GM18499 (cell line): ENCODE results near the gene GBA2.

Experiments used
- ATAC-seq: cut with Tn5 transposase; IDR thresholded peaks from one replicate; pipeline ENCODE4 v1.9.1; 2021; ENCODE audit warnings: moderate number of reproducible peaks; ENCODE audit not compliant: insufficient read depth, unreplicated experiment

Gene GBA2

GRCh38 chr9:35748858-35749514, at the start of gene GBA2, which contains the start of gene RGP1:
Gene GBA2 (minus strand): TSS chr9:35749228. CDS start chr9:35748704, 524 bp downstream.
Gene RGP1 (plus strand): TSS chr9:35749287. CDS start chr9:35749756, 469 bp downstream.
- no peak for ATAC-seq

- no peak for ATAC-seq
These were observed 48.5 kb upstream of the GBA2 start for GRCh38 chr9:35797311-35798109.

GRCh38 chr9:35795695-35796094, 46.7 kb upstream of the GBA2 start:
- no peak for ATAC-seq

GRCh38 chr9:35793461-35793860, 44.4 kb upstream of the GBA2 start:
- ATAC-seq = no peak

- no peak for ATAC-seq
These were observed 43.8 kb upstream of the GBA2 start for GRCh38 chr9:35792826-35793225.

- ATAC-seq = no peak
These were observed 43.2 kb upstream of the GBA2 start for GRCh38 chr9:35792024-35792813.

GRCh38 chr9:35791297-35791921, 42.4 kb upstream of the GBA2 start, which contains the start of gene NPR2:
Gene NPR2 (plus strand): TSS chr9:35791591. CDS start chr9:35792409, 818 bp downstream.
- no peak for ATAC-seq

- ATAC-seq = no peak
These were observed 41.6 kb upstream of the GBA2 start for GRCh38 chr9:35790385-35791296.

GRCh38 chr9:35790025-35790384, 41.0 kb upstream of the GBA2 start:
- no peak for ATAC-seq

- no peak for ATAC-seq
These were observed 40.5 kb upstream of the GBA2 start for GRCh38 chr9:35789541-35789940.

GRCh38 chr9:35783418-35783817, 34.4 kb upstream of the GBA2 start:
- ATAC-seq = no peak

GRCh38 chr9:35781066-35781465, 32.0 kb upstream of the GBA2 start:
- ATAC-seq = no peak

GRCh38 chr9:35778496-35778895, 29.5 kb upstream of the GBA2 start:
- no peak for ATAC-seq

GRCh38 chr9:35776018-35776417, 27.0 kb upstream of the GBA2 start:
- no peak for ATAC-seq

- ATAC-seq = no peak
These were observed 26.0 kb upstream of the GBA2 start for GRCh38 chr9:35774907-35775635.

GRCh38 chr9:35771943-35772342, 22.9 kb upstream of the GBA2 start:
- no peak for ATAC-seq

GRCh38 chr9:35771534-35771933, 22.5 kb upstream of the GBA2 start:
- no peak for ATAC-seq

- no peak for ATAC-seq
These were observed 22.0 kb upstream of the GBA2 start for GRCh38 chr9:35771075-35771433.

GRCh38 chr9:35769763-35770162, 20.7 kb upstream of the GBA2 start:
- ATAC-seq = no peak
